Measurements from ENCODE around the gene VSIR. TPM values are rescaled to one million over a fixed set of nuclear protein-coding genes. Genes with fewer than 3 reads are reported as not detected.
A peak's percentile ranks its signal among the peaks of the same experiment; 100 is the strongest.

VSIR gene
- total RNA-seq, 1 experiment from 2014 or later, result 18.5 TPM

GRCh38 chr10:71816936-71817618, 43.8 kb upstream of the VSIR start:
- CTCF ChIA-PET, result interaction anchor here (1.0 kb wide), 1 partner anchor 79 kb away, joined by 3 read pairs; no protein-coding TSS in a partner anchor
- BruUV-seq (replicated peaks), result TSS peak; percentile 74
- no peaks in the 10 kb centered on the region for H3K79me2 ChIP-seq (ENCODE audit: insufficient read depth, low read length)
- POLR2A ChIA-PET, result no interaction called here
- H3K9me2 ChIP-seq (ENCODE audit: insufficient read depth), result no peaks in the 10 kb centered on the region
- DNase-seq (ENCODE audit: low read depth, low spot score) (no peak), ATAC-seq (no peak)
- intact Hi-C loops (cut with micrococcal nuclease), result no loop called here
- no peak overlapping the region for H3K9ac ChIP-seq (ENCODE audit: low read length)
- peaks cover 24 to 47% of the 10 kb centered on the region in 2 experiments for H3K36me3 ChIP-seq (ENCODE audit: control insufficient read depth in 1 of 2, insufficient read depth in 2 of 2, low read length in 2 of 2)
- H2AFZ ChIP-seq (ENCODE audit: low read depth, low read length, poor library complexity, severe bottlenecking), result no peak overlapping the region
- no peak overlapping the region for H3K4me3 ChIP-seq (replicated peaks in 1 of 2; ENCODE audit: low read depth in 1 of 2, low read length in 2 of 2)
- no peak overlapping the region for H3K4me2 ChIP-seq (ENCODE audit: low read length)
- RAD21 ChIA-PET (ENCODE audit: low non-redundant PET in 1 of 2, low total read pairs in 2 of 2, uncharacterized antibody in 2 of 2, unreplicated experiment in 2 of 2), result no interaction called here
- H4K20me1 ChIP-seq (ENCODE audit: insufficient read depth), result no peaks in the 10 kb centered on the region
- H3K27me3 ChIP-seq (ENCODE audit: insufficient read depth, low read length), result no peaks in the 10 kb centered on the region
- peaks cover 0 to 9% of the 10 kb centered on the region in 2 experiments; a peak in 2 of 4 replicates for H3K4me1 ChIP-seq (ENCODE audit: control insufficient read depth in 1 of 2, insufficient read depth in 2 of 2, low read length in 2 of 2)
- no peak for TF ChIP-seq EZH2 (IDR thresholded peaks at IDR 0.05)
- TF ChIP-seq ATF3 (IDR thresholded peaks at IDR 0.05), result no peak
- no peak overlapping the region for H3K27ac ChIP-seq (ENCODE audit: low read depth, low read length)
- no peaks in the 10 kb centered on the region for H3K9me3 ChIP-seq (ENCODE audit: control insufficient read depth in 1 of 2, insufficient read depth in 1 of 2, low read depth in 1 of 2, low read length in 2 of 2)

GRCh38 chr10:71816421-71816851, 43.1 kb upstream of the VSIR start:
- DNase-seq (ENCODE audit: low read depth, low spot score), result no peak
- TF ChIP-seq CBX3 (IDR thresholded peaks at IDR 0.05; ENCODE audit: low read depth), result no peak
- no peak for TF ChIP-seq POLR2A (IDR thresholded peaks at IDR 0.05; ENCODE audit: borderline replicate concordance, extremely low read depth, insufficient read depth, insufficient read length)
- no peak for TF ChIP-seq JUND (IDR thresholded peaks at IDR 0.05)
- no peak for TF ChIP-seq YY1 (IDR thresholded peaks at IDR 0.05; ENCODE audit: extremely low read depth, insufficient replicate concordance, low read depth, low read length)
- TF ChIP-seq RAD21 (IDR thresholded peaks at IDR 0.05; ENCODE audit: low read depth), result no peak
- no peak for TF ChIP-seq SP1 (IDR thresholded peaks at IDR 0.05; ENCODE audit: low read depth)
- TF ChIP-seq EZH2 (IDR thresholded peaks at IDR 0.05), result no peak
- ChIA-PET RAD21 (ENCODE audit: low non-redundant PET in 1 of 2, low total read pairs in 2 of 2, uncharacterized antibody in 2 of 2, unreplicated experiment in 2 of 2) (no interaction called here), POLR2A (no interaction called here), CTCF (interaction anchor here (1.0 kb wide), 1 partner anchor 80 kb away, joined by 3 read pairs; no protein-coding TSS in a partner anchor)
- Histone ChIP-seq H3K4me2 (ENCODE audit: low read length) (no peak overlapping the region), H3K27ac (ENCODE audit: low read depth, low read length) (no peak overlapping the region), H3K79me2 (ENCODE audit: insufficient read depth, low read length) (no peaks in the 10 kb centered on the region), H3K27me3 (ENCODE audit: insufficient read depth, low read length) (no peaks in the 10 kb centered on the region), H3K9me3 (ENCODE audit: control insufficient read depth in 1 of 2, insufficient read depth in 1 of 2, low read depth in 1 of 2, low read length in 2 of 2) (no peaks in the 10 kb centered on the region), H3K4me1 (ENCODE audit: control insufficient read depth in 1 of 2, insufficient read depth in 2 of 2, low read length in 2 of 2) (peaks cover 0 to 13% of the 10 kb centered on the region in 2 experiments; a peak in 2 of 4 replicates), H4K20me1 (ENCODE audit: insufficient read depth) (no peaks in the 10 kb centered on the region), H2AFZ (ENCODE audit: low read depth, low read length, poor library complexity, severe bottlenecking) (no peak overlapping the region), H3K9ac (ENCODE audit: low read length) (no peak overlapping the region), H3K9me2 (ENCODE audit: insufficient read depth) (no peaks in the 10 kb centered on the region), H3K36me3 (ENCODE audit: control insufficient read depth in 1 of 2, insufficient read depth in 2 of 2, low read length in 2 of 2) (peaks cover 23 to 44% of the 10 kb centered on the region in 2 experiments), H3K4me3 (replicated peaks in 1 of 2; ENCODE audit: low read depth in 1 of 2, low read length in 2 of 2) (no peak overlapping the region)
- no peak for ATAC-seq
- BruUV-seq (replicated peaks), result no TSS peak
- intact Hi-C loops (cut with micrococcal nuclease), result no loop called here

Measured in HCT116 (cell line).